ENCODE results near the gene ERN1. TPM values are rescaled to one million over a fixed set of nuclear protein-coding genes. Genes with fewer than 3 reads are reported as not detected.

The ERN1 gene
- total and polyA plus RNA-seq, 2 experiments from 2014 or later, result 10.3 to 16.5 TPM

GRCh38 chr17:64148017-64148631 is 18.2 kb upstream of the ERN1 start:
- H3K4me2 ChIP-seq, result peak overlapping the region; percentile 90
- H3K27me3 ChIP-seq, result no peaks in the 10 kb centered on the region
- H3K79me2 ChIP-seq, result peaks cover 7% of the 10 kb centered on the region
- H3K9me2 ChIP-seq (replicated peaks; ENCODE audit: insufficient read depth), result no peaks in the 10 kb centered on the region
- peak overlapping the region; percentile 93 for H3K27ac ChIP-seq
- peaks cover 12% of the 10 kb centered on the region for H3K4me1 ChIP-seq (ENCODE audit: insufficient read depth)
- TF ChIP-seq EZH2 (IDR thresholded peaks at IDR 0.05; ENCODE audit: borderline replicate concordance) (no peak), EZH2phosphoT487 (IDR thresholded peaks at IDR 0.05; ENCODE audit: low read depth, severe bottlenecking, unreplicated experiment) (no peak)
- TF ChIP-seq, protein P1, sequence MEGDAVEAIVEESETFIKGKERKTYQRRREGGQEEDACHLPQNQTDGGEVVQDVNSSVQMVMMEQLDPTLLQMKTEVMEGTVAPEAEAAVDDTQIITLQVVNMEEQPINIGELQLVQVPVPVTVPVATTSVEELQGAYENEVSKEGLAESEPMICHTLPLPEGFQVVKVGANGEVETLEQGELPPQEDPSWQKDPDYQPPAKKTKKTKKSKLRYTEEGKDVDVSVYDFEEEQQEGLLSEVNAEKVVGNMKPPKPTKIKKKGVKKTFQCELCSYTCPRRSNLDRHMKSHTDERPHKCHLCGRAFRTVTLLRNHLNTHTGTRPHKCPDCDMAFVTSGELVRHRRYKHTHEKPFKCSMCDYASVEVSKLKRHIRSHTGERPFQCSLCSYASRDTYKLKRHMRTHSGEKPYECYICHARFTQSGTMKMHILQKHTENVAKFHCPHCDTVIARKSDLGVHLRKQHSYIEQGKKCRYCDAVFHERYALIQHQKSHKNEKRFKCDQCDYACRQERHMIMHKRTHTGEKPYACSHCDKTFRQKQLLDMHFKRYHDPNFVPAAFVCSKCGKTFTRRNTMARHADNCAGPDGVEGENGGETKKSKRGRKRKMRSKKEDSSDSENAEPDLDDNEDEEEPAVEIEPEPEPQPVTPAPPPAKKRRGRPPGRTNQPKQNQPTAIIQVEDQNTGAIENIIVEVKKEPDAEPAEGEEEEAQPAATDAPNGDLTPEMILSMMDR (IDR thresholded peaks at IDR 0.05; ENCODE audit: poor library complexity), result no peak
- H3K36me3 ChIP-seq (replicated peaks; ENCODE audit: insufficient read depth, low read depth), result no peaks in the 10 kb centered on the region
- H4K20me1 ChIP-seq (ENCODE audit: insufficient read depth, poor library complexity, severe bottlenecking), result no peaks in the 10 kb centered on the region
- 72% methylated on average over 8 of the region's 8 CpGs for WGBS (ENCODE audit: low lambda C conversion rate, missing lambda C conversion rate)
- no peak for DNase-seq (ENCODE audit: low spot score)
- no peak overlapping the region for H2AFZ ChIP-seq
- no peaks in the 10 kb centered on the region for H3K9me3 ChIP-seq (ENCODE audit: low read depth)
- no peak overlapping the region for H3K4me3 ChIP-seq

DNA sequence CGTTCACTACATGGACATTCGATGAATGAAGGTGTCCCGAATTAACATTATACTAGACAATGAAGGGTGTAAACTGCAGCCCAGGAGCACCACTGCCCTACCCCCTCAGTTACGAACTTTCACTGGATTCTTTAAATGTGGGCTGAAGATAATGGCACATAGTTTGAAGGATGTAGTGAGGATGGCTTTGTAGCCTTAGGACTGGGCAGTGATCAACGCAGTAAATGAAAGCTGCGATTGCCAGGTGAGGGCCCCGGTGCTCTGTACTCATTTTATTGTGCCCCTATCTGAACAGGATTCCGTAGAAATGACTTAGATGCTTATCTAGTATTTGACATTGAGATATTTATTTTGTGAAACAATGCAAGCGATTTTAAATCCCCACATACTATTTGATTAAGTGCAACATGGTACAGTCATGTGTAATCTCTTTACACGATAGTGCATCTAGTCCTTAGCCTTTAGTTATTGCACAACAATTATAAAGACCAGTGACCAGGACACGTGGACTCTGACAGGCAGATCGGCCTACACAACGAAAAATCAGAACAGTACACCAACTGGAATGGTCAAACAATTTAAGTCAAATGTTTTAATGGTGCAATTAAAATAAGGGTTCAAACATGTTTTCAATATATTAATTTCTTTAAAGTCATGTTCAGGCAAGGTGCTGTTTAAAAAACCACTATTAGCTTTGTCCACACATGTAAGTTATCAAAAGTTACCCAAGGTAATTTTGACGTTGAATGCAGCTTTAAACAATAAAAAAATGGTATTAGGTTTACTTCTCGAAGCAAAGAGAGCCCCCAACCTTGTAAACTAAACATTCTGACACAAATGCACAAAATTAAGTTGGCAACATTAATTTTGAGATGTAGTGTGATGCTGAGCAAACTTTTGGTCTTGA is 17.4 kb upstream of the ERN1 start:
- no peaks in the 10 kb centered on the region for H3K27me3 ChIP-seq
- DNase-seq (ENCODE audit: low spot score), result no peak
- peaks cover 12% of the 10 kb centered on the region for H3K4me1 ChIP-seq (ENCODE audit: insufficient read depth)
- peak overlapping the region; percentile 35 for H3K4me3 ChIP-seq
- H3K4me2 ChIP-seq, result peak overlapping the region; percentile 90
- WGBS (ENCODE audit: low lambda C conversion rate, missing lambda C conversion rate), result 46% methylated on average over 15 of the region's 15 CpGs
- H2AFZ ChIP-seq, result no peak overlapping the region
- H3K9me3 ChIP-seq (ENCODE audit: low read depth), result no peaks in the 10 kb centered on the region
- TF ChIP-seq EZH2 (IDR thresholded peaks at IDR 0.05; ENCODE audit: borderline replicate concordance), result no peak
- TF ChIP-seq EZH2phosphoT487 (IDR thresholded peaks at IDR 0.05; ENCODE audit: low read depth, severe bottlenecking, unreplicated experiment), result no peak
- TF ChIP-seq, protein P1 (IDR thresholded peaks at IDR 0.05; ENCODE audit: poor library complexity), result no peak
- H3K36me3 ChIP-seq (replicated peaks; ENCODE audit: insufficient read depth, low read depth), result no peaks in the 10 kb centered on the region
- H3K79me2 ChIP-seq, result peaks cover 7% of the 10 kb centered on the region
- no peaks in the 10 kb centered on the region for H4K20me1 ChIP-seq (ENCODE audit: insufficient read depth, poor library complexity, severe bottlenecking)
- peak overlapping the region; percentile 93 for H3K27ac ChIP-seq
- no peaks in the 10 kb centered on the region for H3K9me2 ChIP-seq (replicated peaks; ENCODE audit: insufficient read depth)

GRCh38 chr17:64146418-64147109 is 16.6 kb upstream of the ERN1 start:
- H2AFZ ChIP-seq, result no peak overlapping the region
- peak overlapping the region; percentile 90 for H3K4me2 ChIP-seq
- H3K27me3 ChIP-seq, result no peaks in the 10 kb centered on the region
- WGBS (ENCODE audit: low lambda C conversion rate, missing lambda C conversion rate), result 3% methylated on average over 34 of the region's 34 CpGs
- no peaks in the 10 kb centered on the region for H3K9me3 ChIP-seq (ENCODE audit: low read depth)
- peak overlapping the region; percentile 35 for H3K4me3 ChIP-seq
- peak; percentile 74 for DNase-seq (ENCODE audit: low spot score)
- H3K27ac ChIP-seq, result peak overlapping the region; percentile 93
- H4K20me1 ChIP-seq (ENCODE audit: insufficient read depth, poor library complexity, severe bottlenecking), result no peaks in the 10 kb centered on the region
- H3K36me3 ChIP-seq (replicated peaks; ENCODE audit: insufficient read depth, low read depth), result no peaks in the 10 kb centered on the region
- H3K79me2 ChIP-seq, result peaks cover 7% of the 10 kb centered on the region
- TF ChIP-seq EZH2 (IDR thresholded peaks at IDR 0.05; ENCODE audit: borderline replicate concordance) (no peak), EZH2phosphoT487 (IDR thresholded peaks at IDR 0.05; ENCODE audit: low read depth, severe bottlenecking, unreplicated experiment) (no peak)
- TF ChIP-seq, protein P1 (IDR thresholded peaks at IDR 0.05; ENCODE audit: poor library complexity), result no peak
- no peaks in the 10 kb centered on the region for H3K9me2 ChIP-seq (replicated peaks; ENCODE audit: insufficient read depth)
- peaks cover 12% of the 10 kb centered on the region for H3K4me1 ChIP-seq (ENCODE audit: insufficient read depth)
